H1 (cell line): ENCODE results near the gene DNM1L. TPM values are rescaled to one million over a fixed set of nuclear protein-coding genes. Genes with fewer than 3 reads are reported as not detected.

ENCODE experiments used
- CTCF ChIA-PET: fragments of 300-600 bp; sonication (Branson Sonifier 250); formaldehyde crosslinking; loops from one replicate; lab custom pipeline; 2021; ENCODE audit not compliant: partially characterized antibody; lab: Charles Lee
- POLR2A ChIA-PET: fragments of 300-600 bp; sonication (Branson Sonifier 250); formaldehyde crosslinking; loops from one replicate; lab custom pipeline; 2021; ENCODE audit warnings: inconsistent platforms; ENCODE audit not compliant: partially characterized antibody; lab: Charles Lee
- DNase-seq, 2 experiments: peaks; one replicate each; pipeline versions ENCODE4 v3.0.0 to v3.0.0-alpha.2; 2010 to 2022; ENCODE audit warnings: low spot score in 2 of 2, low read depth in 1 of 2, mixed read lengths in 1 of 2
- FAIRE-seq: peaks from 2 replicates; lab custom pipeline; 2011; peaks lifted over from hg19 to GRCh38; lab: Jason Lieb, UNC
- H2AFZ ChIP-seq: 2 replicates; pipeline ENCODE4 v1.8.1; 2012; ENCODE audit warnings: low read length, inconsistent platforms
- H2AK5ac ChIP-seq: 2 replicates; pipeline ENCODE4 v1.6.1; 2013; ENCODE audit warnings: low read depth, low read length
- H2BK120ac ChIP-seq: replicated peaks from 2 replicates; pipeline ENCODE3; 2013; ENCODE audit warnings: low read depth, low read length, inconsistent platforms
- H2BK12ac ChIP-seq: 2 replicates; pipeline ENCODE4 v1.6.1; 2013; ENCODE audit warnings: low read depth, low read length
- H2BK15ac ChIP-seq: 2 replicates; pipeline ENCODE4 v1.6.1; 2013; ENCODE audit warnings: low read length
- H2BK20ac ChIP-seq: 2 replicates; pipeline ENCODE4 v1.6.1; 2013; ENCODE audit warnings: low read length
- H2BK5ac ChIP-seq: 2 replicates; pipeline ENCODE4 v1.6.1; 2013; ENCODE audit warnings: low read depth, low read length
- H3K14ac ChIP-seq: 2 replicates; pipeline ENCODE4 v1.6.1; 2013; ENCODE audit warnings: inconsistent platforms; ENCODE audit not compliant: insufficient read length
- H3K18ac ChIP-seq: 2 replicates; pipeline ENCODE4 v1.6.1; 2013; ENCODE audit warnings: low read length; ENCODE audit errors: extremely low read depth
- H3K23ac ChIP-seq: 2 replicates; pipeline ENCODE4 v1.6.1; 2013; ENCODE audit warnings: inconsistent platforms; ENCODE audit not compliant: insufficient read length
- H3K23me2 ChIP-seq: 2 replicates; pipeline ENCODE4 v1.6.1; 2013; ENCODE audit warnings: low read depth, low read length
- H3K27ac ChIP-seq: 2 replicates; pipeline ENCODE4 v1.6.1; 2011; ENCODE audit warnings: low read depth, low read length, inconsistent platforms
- H3K27me3 ChIP-seq, 4 experiments: replicated peaks in 1 of 4; 1 replicate in 1 of 4; 2 replicates in 3 of 4; pipeline versions ENCODE4 v1.6.1 to v1.8.1; 2011 to 2013; ENCODE audit warnings: low read length in 3 of 4, mild to moderate bottlenecking in 3 of 4, inconsistent platforms in 2 of 4, mixed read lengths in 2 of 4, moderate library complexity in 1 of 4; ENCODE audit not compliant: control insufficient read depth in 3 of 4, insufficient read depth in 3 of 4; ENCODE audit errors: extremely low read depth in 1 of 4
- H3K36me3 ChIP-seq, 4 experiments: 2 replicates each; pipeline versions ENCODE4 v1.6.1 to v1.8.1; 2011 to 2013; ENCODE audit warnings: mild to moderate bottlenecking in 4 of 4, low read length in 3 of 4, moderate library complexity in 2 of 4, control low read depth in 1 of 4, inconsistent platforms in 1 of 4; ENCODE audit not compliant: insufficient read depth in 4 of 4, control insufficient read depth in 2 of 4
- H3K4ac ChIP-seq: replicated peaks from 2 replicates; pipeline ENCODE3; 2013; ENCODE audit warnings: low read length, low read depth, mixed read lengths, inconsistent platforms; ENCODE audit not compliant: insufficient read length
- H3K4me1 ChIP-seq, 4 experiments: replicated peaks in 1 of 4; 1 replicate in 1 of 4; 2 replicates in 3 of 4; pipeline versions ENCODE4 v1.6.1 to v1.8.1; 2011 to 2013; ENCODE audit warnings: low read length in 3 of 4, inconsistent platforms in 2 of 4, mixed read lengths in 1 of 4; ENCODE audit not compliant: insufficient read depth in 4 of 4, control insufficient read depth in 3 of 4
- H3K4me2 ChIP-seq, 2 experiments: 2 replicates each; pipeline versions ENCODE4 v1.6.1 to v1.8.1; 2011 to 2013; ENCODE audit warnings: low read depth in 2 of 2, low read length in 2 of 2, control low read depth in 1 of 2, inconsistent platforms in 1 of 2, mild to moderate bottlenecking in 1 of 2; ENCODE audit not compliant: insufficient read depth in 1 of 2
- H3K4me3 ChIP-seq, 4 experiments: fragments of 200-600, 300-600 bp in 1 of 4; sonication (generic), shearing (Covaris generic), sonication (Bioruptor Twin) in 1 of 4; 2 replicates each; pipeline versions ENCODE4 v1.5.1 to v1.8.1; 2011 to 2016; ENCODE audit warnings: low read length in 4 of 4, low read depth in 3 of 4, control low read depth in 2 of 4, inconsistent platforms in 2 of 4, mild to moderate bottlenecking in 2 of 4, mixed read lengths in 1 of 4, moderate library complexity in 1 of 4; ENCODE audit not compliant: insufficient read depth in 2 of 4; ENCODE audit errors: extremely low read depth in 1 of 4
- H3K56ac ChIP-seq: replicated peaks from 2 replicates; pipeline ENCODE3; 2013; ENCODE audit warnings: low read depth, mild to moderate bottlenecking, mixed read lengths, low read length, inconsistent platforms; ENCODE audit not compliant: insufficient read length
- H3K79me1 ChIP-seq: 2 replicates; pipeline ENCODE4 v1.6.1; 2013; ENCODE audit warnings: low read depth, low read length, control low read depth
- H3K79me2 ChIP-seq, 2 experiments: 2 replicates each; pipeline versions ENCODE4 v1.6.1 to v1.8.1; 2012 to 2013; ENCODE audit warnings: low read length in 2 of 2, mild to moderate bottlenecking in 2 of 2, inconsistent platforms in 1 of 2; ENCODE audit not compliant: insufficient read depth in 2 of 2, control insufficient read depth in 1 of 2
- H3K9ac ChIP-seq, 4 experiments: replicated peaks in 1 of 4; 1 replicate in 1 of 4; 2 replicates in 3 of 4; pipeline versions ENCODE4 v1.6.1 to v1.8.1; 2011 to 2013; ENCODE audit warnings: low read depth in 3 of 4, low read length in 3 of 4, control low read depth in 2 of 4, mild to moderate bottlenecking in 2 of 4, moderate library complexity in 2 of 4, inconsistent platforms in 1 of 4; ENCODE audit errors: extremely low read depth in 1 of 4
- H3K9me3 ChIP-seq, 2 experiments: 2 replicates each; pipeline versions ENCODE4 v1.6.1 to v1.8.1; 2012 to 2013; ENCODE audit warnings: mild to moderate bottlenecking in 2 of 2, moderate library complexity in 2 of 2, control low read depth in 1 of 2, inconsistent platforms in 1 of 2, low read depth in 1 of 2, low read length in 1 of 2, mixed read lengths in 1 of 2; ENCODE audit not compliant: insufficient read depth in 2 of 2
- H4K20me1 ChIP-seq, 2 experiments: replicated peaks in 1 of 2; 2 replicates each; pipeline versions ENCODE3 to v1.8.1; 2011 to 2013; ENCODE audit warnings: inconsistent platforms in 2 of 2, low read length in 2 of 2, mild to moderate bottlenecking in 1 of 2; ENCODE audit not compliant: insufficient read depth in 2 of 2, control insufficient read depth in 1 of 2
- H4K5ac ChIP-seq: 2 replicates; pipeline ENCODE4 v1.6.1; 2013; ENCODE audit warnings: low read length, low read depth, mixed read lengths, inconsistent platforms; ENCODE audit not compliant: insufficient read length
- H4K8ac ChIP-seq: 2 replicates; pipeline ENCODE4 v1.8.0; 2013; ENCODE audit warnings: mild to moderate bottlenecking, moderate library complexity, low read length, inconsistent platforms; ENCODE audit not compliant: insufficient read depth; ENCODE audit errors: extremely low read depth
- H4K91ac ChIP-seq: replicated peaks from 2 replicates; pipeline ENCODE3; 2013; ENCODE audit warnings: low read length, mixed read lengths, inconsistent platforms; ENCODE audit not compliant: insufficient read length
- BRCA1 ChIP-seq: IDR thresholded peaks from 2 replicates; pipeline ENCODE4 v1.6.1; 2012; ENCODE audit warnings: low read depth, low read length, improper control_type of control experiment
- CHD1 ChIP-seq: IDR thresholded peaks from 2 replicates; pipeline ENCODE4 v1.6.1; 2012; ENCODE audit warnings: low read depth, low read length, improper control_type of control experiment
- CREB1 ChIP-seq: IDR thresholded peaks from 2 replicates; pipeline ENCODE4 v1.6.1; 2012; ENCODE audit warnings: inconsistent platforms
- CTCF ChIP-seq, 3 experiments: IDR thresholded peaks; 1 replicate in 2 of 3; 2 replicates in 1 of 3; pipeline versions ENCODE4 v1.5.1 to v1.6.1; 2011; ENCODE audit warnings: low read length in 3 of 3, mild to moderate bottlenecking in 3 of 3, inconsistent platforms in 2 of 3, low read depth in 1 of 3, moderate library complexity in 1 of 3; ENCODE audit not compliant: insufficient read depth in 1 of 3; ENCODE audit errors: control extremely low read depth in 1 of 3
- GABPA ChIP-seq: IDR thresholded peaks from 2 replicates; pipeline ENCODE4 v1.6.1; 2011; ENCODE audit warnings: mild to moderate bottlenecking, low read length, moderate library complexity, borderline replicate concordance; ENCODE audit not compliant: insufficient read depth
- KDM1A ChIP-seq: fragments of 200-600, 300-600 bp; sonication (generic); IDR thresholded peaks from 2 replicates; pipeline ENCODE4 v1.7.1; 2016; ENCODE audit warnings: mild to moderate bottlenecking, low read length, borderline replicate concordance
- KDM5A ChIP-seq: fragments of 200-600 bp; IDR thresholded peaks from 2 replicates; pipeline ENCODE4 v1.7.1; 2012; ENCODE audit warnings: mild to moderate bottlenecking, low read length, inconsistent platforms, mixed read lengths
- SIN3A ChIP-seq, 2 experiments: IDR thresholded peaks in 1 of 2; conservative IDR thresholded peaks in 1 of 2; 2 replicates each; pipeline ENCODE4 v1.6.1; 2011 to 2012; ENCODE audit warnings: low read length in 2 of 2, improper control_type of control experiment in 1 of 2, low read depth in 1 of 2, mild to moderate bottlenecking in 1 of 2
- YY1 ChIP-seq: IDR thresholded peaks from 2 replicates; pipeline ENCODE4 v1.6.1; 2011; ENCODE audit warnings: low read depth, mild to moderate bottlenecking, low read length
- WGBS, 2 experiments: shearing (Covaris generic) in 1 of 2; methylation state at CpG; one replicate each; pipeline versions ENCODE4 v1.1.6 to v1.1.7; 2013 to 2015; ENCODE audit warnings: low lambda C conversion rate in 2 of 2, mixed read lengths in 2 of 2, inconsistent platforms in 1 of 2, low coverage in 1 of 2, missing lambda C conversion rate in 1 of 2; ENCODE audit not compliant: insufficient replicate concordance in 2 of 2, insufficient coverage in 1 of 2, insufficient read length in 1 of 2; ENCODE audit errors: extremely low coverage in 1 of 2, missing lambda C conversion rate in 1 of 2; 5-methylcytosine and 5-hydroxymethylcytosine counted together
- polyA plus RNA-seq, 7 experiments: library from polyadenylated mRNA; depleted of rRNA in 3 of 7; stranded (reverse) in 5 of 7; unstranded in 2 of 7; fragments of >200 nt in 5 of 7; fragments of 200-250 nt in 2 of 7; gene quantifications; 1 replicate in 5 of 7; 2 replicates in 1 of 7; 4 replicates in 1 of 7; pipeline versions ENCODE4 v1.2.1 to v1.2.3, GENCODE V29; 2011 to 2013; ENCODE audit warnings: missing spikeins in 2 of 7, mixed read lengths in 2 of 7
- total RNA-seq: library from RNA; stranded (reverse); fragmentation: NEBNext Ultra II Directional; extraction: Animal tissue kit (Norgen Biotek cat#: 25700); gene quantifications from 2 replicates; pipeline ENCODE4 v1.2.1, GENCODE V29; 2021

Gene DNM1L
- total and polyA plus RNA-seq, 2 of the 8 experiments (the other 6 are each of a cell fraction or from before 2014, with no cell fraction given): 23.7 to 93.9 TPM

- Histone ChIP-seq H3K27me3 (no peaks in the 10 kb centered on the region; a peak in 1 of 7 replicates), H2BK5ac (peak overlapping the region; percentile 97), H3K23ac (no peak overlapping the region), H3K9me3 (no peaks in the 10 kb centered on the region), H3K14ac (no peak overlapping the region), H3K56ac (peak overlapping the region; percentile 87), H3K79me2 (peaks cover 0 to 24% of the 10 kb centered on the region in 2 experiments; a peak in 2 of 4 replicates), H3K9ac (peak overlapping the region; percentile 81 to 98 (median 92)), H3K4me2 (peak overlapping the region; percentile 20 to 97), H3K4me3 (peak overlapping the region; percentile 77 to 100 (median 98)), H2AFZ (peak overlapping the region; percentile 92), H2BK15ac (peak overlapping the region; percentile 36; the same call in 1 of the 2 replicates), H3K27ac (peak overlapping the region; percentile 92), H3K36me3 (peaks cover 3 to 31% (median 21%) of the 10 kb centered on the region in 4 experiments), H3K4me1 (peaks cover 0 to 3% (median 1%) of the 10 kb centered on the region in 4 experiments; a peak in 2 of 7 replicates), H3K18ac (peak overlapping the region; percentile 84), H4K20me1 (no peaks in the 10 kb centered on the region), H2BK20ac (no peak overlapping the region), H3K4ac (peak overlapping the region; percentile 92), H4K91ac (peak overlapping the region; percentile 84), H2BK12ac (peak overlapping the region; percentile 56; the same call in 1 of the 2 replicates), H2BK120ac (peak overlapping the region; percentile 30), H2AK5ac (no peak overlapping the region), H3K79me1 (no peaks in the 10 kb centered on the region), H4K8ac (peak overlapping the region; percentile 100; the same call in 1 of the 2 replicates), H3K23me2 (peaks cover 4% of the 10 kb centered on the region), H4K5ac (peak overlapping the region; percentile 96)
- CTCF ChIA-PET: interaction anchor here (0.6 to 4.1 kb wide), 43 partner anchors 8 to 672 kb away, joined by 3 to 54 read pairs (median 4); partner anchors contain the start of gene PKP2
- 1% methylated on average over 40 of the region's 40 CpGs; no CpG with 5 or more reads in 1 of the 2 experiments for WGBS, 2 experiments
- POLR2A ChIA-PET: interaction anchor here (0.6 to 3.9 kb wide), 37 partner anchors 9 to 1268 kb away, joined by 3 to 22 read pairs (median 4); partner anchors contain the start of genes ETFBKMT and PKP2
- DNase-seq (peak; percentile 83 to 92), FAIRE-seq (no peak)
- TF ChIP-seq KDM5A: peak; percentile 80
- no peak for TF ChIP-seq KDM1A
- TF ChIP-seq GABPA: peak; percentile 53; the same call in 1 of the 2 replicates
- TF ChIP-seq CREB1: peak; percentile 39; the same call in 1 of the 2 replicates
- TF ChIP-seq YY1: peak; percentile 45; the same call in 1 of the 2 replicates
- 0 out of 2 replicates have a peak, but pooled peaks have one; percentile 1 for TF ChIP-seq BRCA1
- peak; percentile 79; a peak in 3 of 4 replicates for TF ChIP-seq SIN3A (conservative IDR thresholded peaks at IDR 0.05 in 1 of 2, IDR thresholded peaks at IDR 0.05 in 1 of 2; ENCODE audit: low read depth in 1 of 2, low read length in 2 of 2)
- TF ChIP-seq CTCF (IDR thresholded peaks at IDR 0.05; ENCODE audit: control extremely low read depth in 1 of 3, insufficient read depth in 1 of 3, low read depth in 1 of 3, low read length in 3 of 3): peak; percentile 84 to 96 (median 90)
- no peak for TF ChIP-seq CHD1
Observed at GRCh38 chr12:32755051-32755653, 76.1 kb downstream of the DNM1L start.
